ENCODE results near the gene ABCG5.

DNA sequence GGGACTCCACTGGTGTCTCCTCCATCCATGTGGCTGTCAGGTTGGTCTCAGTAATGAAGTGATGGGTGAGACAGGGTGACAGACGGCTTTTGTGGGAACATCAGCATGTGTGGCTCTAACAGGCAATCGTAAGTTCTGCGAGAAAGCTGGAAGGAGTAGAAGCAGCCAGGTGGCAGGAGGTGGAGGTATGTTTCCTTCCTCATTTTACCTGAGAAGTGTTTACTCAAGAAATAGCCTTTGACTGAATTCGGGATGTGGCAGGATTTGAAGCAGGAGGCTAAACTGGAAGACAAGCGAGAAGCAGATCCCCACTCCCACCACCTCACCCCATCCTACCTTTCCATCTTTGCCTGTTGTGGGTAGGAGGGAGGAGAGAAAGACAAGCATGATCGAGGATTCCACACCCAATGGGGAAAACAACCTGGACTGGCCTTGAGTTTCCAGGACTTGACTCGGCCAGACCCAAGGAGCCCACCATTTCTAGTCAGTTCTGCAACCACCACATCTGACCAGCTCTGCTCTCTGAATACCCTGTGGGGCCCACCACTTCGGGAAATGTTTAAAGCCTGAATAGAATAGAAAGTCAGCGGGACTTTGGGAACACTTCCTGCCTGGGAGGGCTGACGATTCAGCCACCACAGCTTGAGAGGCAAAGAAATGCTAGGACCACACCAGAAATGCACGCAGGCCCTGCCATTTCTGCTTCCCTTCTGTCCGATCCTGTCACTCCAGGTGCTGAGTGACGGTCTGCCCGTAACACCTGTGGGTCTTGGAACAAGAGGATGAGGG, 1.3 kb upstream of the ABCG5 start:
- TF ChIP-seq POLR2A (IDR thresholded peaks at IDR 0.05) = no peak
- TF ChIP-seq, protein P1, sequence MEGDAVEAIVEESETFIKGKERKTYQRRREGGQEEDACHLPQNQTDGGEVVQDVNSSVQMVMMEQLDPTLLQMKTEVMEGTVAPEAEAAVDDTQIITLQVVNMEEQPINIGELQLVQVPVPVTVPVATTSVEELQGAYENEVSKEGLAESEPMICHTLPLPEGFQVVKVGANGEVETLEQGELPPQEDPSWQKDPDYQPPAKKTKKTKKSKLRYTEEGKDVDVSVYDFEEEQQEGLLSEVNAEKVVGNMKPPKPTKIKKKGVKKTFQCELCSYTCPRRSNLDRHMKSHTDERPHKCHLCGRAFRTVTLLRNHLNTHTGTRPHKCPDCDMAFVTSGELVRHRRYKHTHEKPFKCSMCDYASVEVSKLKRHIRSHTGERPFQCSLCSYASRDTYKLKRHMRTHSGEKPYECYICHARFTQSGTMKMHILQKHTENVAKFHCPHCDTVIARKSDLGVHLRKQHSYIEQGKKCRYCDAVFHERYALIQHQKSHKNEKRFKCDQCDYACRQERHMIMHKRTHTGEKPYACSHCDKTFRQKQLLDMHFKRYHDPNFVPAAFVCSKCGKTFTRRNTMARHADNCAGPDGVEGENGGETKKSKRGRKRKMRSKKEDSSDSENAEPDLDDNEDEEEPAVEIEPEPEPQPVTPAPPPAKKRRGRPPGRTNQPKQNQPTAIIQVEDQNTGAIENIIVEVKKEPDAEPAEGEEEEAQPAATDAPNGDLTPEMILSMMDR (IDR thresholded peaks at IDR 0.05 in 4 of 5, conservative IDR thresholded peaks at IDR 0.05 in 1 of 5) = no peak
